Jurkat, Clone E6-1 (cell line): ENCODE measurements around the gene WDFY2.
"Not testable (repeated sequence)": the region's sequence is repeated elsewhere in the genome, so short reads cannot be mapped to it uniquely, and the experiment has no call there.

ENCODE experiments used
- DNase-seq: peaks from one replicate; pipeline ENCODE4 v3.0.0-alpha.2; 2011; ENCODE audit warnings: low read depth, low spot score
- H3K4me3 ChIP-seq: 2 replicates; pipeline ENCODE4 v1.5.1; 2011; ENCODE audit warnings: mild to moderate bottlenecking, low read length, control low read depth, moderate library complexity

The WDFY2 gene

DNA sequence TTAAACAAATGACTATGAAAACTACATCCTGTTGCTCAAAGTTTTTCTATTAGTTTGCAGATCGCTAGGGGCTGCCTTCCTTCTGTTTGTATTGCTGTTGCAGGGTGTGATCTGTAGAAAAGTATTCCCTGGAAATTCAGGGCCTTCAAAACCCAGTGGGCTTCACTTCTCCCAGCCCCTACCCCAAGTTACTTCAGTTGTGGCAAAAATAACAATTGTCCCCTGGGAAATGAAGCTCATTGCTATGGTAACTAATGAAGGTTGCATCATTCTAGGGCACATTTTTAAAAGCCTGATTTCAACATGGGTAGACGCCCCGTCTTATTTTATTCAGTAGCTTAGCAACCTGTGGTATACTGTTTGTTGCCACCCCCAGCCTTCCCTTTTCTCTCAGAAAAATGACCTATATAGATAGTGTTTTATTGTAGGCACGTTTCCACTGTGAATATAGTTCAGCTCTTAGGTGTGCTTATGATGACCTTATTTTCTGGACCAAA lies 60.9 kb downstream of the WDFY2 start:
- no peak overlapping the region for H3K4me3 ChIP-seq
- no peak for DNase-seq

- H3K4me3 ChIP-seq: no peak overlapping the region
- DNase-seq: no peak
These were observed 61.8 kb downstream of the WDFY2 start for GRCh38 chr13:51645761-51646670.

DNA sequence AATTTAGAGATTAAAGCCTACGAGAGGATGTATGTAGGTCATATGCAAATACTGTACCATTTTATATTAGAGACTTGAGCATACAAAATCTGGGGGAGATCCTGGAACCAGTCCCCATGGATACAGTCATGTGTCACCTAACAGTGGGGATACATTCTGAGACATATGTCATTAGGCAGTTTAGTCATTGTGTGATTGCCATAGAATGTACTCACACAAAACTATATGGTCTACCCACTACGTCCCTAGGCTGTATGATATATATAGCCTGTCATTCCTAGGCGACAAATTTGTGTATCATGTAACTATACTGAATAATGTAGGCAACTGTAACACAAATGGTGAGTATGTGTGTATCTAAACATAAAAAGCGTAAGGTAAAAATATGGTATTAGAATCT lies 62.8 kb downstream of the WDFY2 start:
- no peak for DNase-seq
- H3K4me3 ChIP-seq: no peak overlapping the region

- H3K4me3 ChIP-seq, DNase-seq: not testable (repeated sequence)
These were observed 67.9 kb downstream of the WDFY2 start for GRCh38 chr13:51652193-51652592.

DNA sequence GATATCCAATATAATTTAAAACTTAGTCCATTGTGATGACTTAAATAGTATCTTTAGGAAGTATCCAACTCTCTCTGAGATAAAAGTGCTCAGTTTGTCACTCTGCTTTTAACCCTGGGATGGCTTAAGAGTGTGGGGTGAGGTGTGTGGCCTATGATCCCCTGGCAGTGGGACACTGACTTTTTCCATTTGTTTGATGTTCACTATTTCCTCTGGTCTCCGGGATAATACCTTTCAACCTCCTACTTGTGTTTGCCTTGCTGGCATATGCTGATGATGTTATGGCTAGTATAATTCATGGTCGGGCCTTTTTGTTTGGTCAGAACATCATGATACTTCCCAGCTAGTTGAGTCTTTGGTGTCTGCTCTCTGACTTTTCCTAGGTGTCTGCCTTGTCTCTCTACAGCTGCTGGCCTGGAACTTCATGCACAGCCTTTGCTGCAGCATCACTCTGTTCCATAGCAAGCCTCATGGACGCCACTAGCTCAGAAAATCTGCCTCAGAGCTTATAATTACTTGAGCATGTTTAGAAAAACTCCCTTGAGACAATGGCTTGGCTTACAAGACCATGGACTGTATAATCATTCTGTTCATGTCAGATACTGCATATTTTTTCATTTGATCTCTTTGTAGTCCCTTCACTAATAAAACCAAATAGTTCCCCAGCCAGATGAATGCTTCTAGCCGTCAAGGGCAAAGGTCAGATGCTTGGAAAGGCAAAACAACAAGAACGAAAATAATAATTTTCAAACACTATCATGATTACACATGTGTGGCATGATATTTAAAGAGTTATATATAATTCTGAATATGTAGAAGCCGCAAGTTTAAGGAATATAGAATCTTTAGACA lies 75.2 kb downstream of the WDFY2 start:
- DNase-seq: no peak
- no peak overlapping the region for H3K4me3 ChIP-seq

DNA sequence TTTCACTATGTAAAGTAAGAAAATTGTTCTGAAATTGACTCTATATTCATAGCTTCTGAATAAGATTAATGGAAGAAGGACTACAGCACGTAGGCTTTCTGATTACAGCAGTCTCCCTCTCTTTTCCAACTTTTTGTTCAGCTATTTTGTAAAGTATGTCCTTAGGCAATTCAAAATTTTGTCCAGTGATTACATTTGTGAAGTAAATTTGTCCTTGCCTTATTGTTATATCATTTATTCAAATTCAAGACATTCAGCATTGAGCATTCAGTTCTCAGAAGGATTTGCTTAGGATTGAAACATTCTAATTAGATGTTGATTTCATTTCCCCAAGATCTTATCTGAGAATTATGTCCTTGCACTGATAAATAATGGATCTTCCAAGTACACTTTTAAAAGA lies 76.6 kb downstream of the WDFY2 start:
- no peak overlapping the region for H3K4me3 ChIP-seq

DNA sequence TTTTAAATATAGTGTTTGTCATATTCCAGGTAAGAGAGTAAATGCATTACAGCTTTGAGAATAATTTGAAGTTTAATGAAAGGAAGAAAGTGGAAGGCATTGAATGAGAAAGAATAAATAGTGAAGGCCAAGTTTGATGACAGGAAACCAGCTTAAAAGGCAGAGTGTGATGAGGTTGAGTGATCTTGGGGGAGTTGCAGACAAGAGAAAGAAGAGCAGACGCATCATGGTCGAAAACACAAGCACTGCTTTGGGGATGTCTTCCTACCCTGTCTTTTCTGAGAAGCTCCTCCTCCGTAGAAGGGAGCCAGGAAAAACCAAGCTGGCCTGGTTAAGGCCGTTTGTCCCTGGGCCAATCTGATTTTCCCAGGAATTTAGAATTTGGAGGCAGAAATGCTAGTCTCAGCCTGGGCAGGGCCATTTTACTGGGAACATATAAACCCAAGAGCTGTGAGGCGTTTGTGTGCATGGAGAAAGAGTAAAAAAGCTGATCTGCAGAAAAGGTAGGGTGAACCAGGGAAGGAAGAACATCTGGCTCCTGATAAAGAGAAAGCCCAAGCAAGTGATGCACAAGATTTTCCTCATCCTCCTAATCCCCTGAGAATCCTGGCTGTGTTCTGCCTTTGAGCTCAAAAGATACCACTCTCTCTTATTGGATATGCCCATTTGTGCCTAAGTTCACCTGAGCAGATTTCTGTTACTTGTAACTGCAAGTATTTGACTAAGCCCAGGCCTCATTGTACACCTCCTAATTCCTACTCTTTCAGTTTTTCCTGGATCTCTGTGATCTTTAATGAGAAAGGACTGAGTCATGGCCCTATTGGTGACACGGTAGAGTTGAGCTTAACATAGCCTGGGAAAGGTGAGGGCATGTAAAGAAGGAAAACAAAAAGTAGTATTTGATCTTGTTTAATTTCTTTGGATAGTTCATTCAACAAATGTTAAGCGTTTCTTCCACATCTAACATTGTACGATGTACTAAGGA lies 80.0 kb downstream of the WDFY2 start:
- DNase-seq: no peak
- H3K4me3 ChIP-seq: no peak overlapping the region

More for the DNA sequence above, 76.6 kb downstream of the WDFY2 start:
- no peak for DNase-seq

GRCh38 chr13:51665456-51665855 lies 81.2 kb downstream of the WDFY2 start:
- H3K4me3 ChIP-seq: no peak overlapping the region
- no peak for DNase-seq

- no peak overlapping the region for H3K4me3 ChIP-seq
- DNase-seq: no peak
These were observed 82.1 kb downstream of the WDFY2 start for GRCh38 chr13:51666374-51666773.

GRCh38 chr13:51666839-51667238 lies 82.6 kb downstream of the WDFY2 start:
- no peak overlapping the region for H3K4me3 ChIP-seq
- no peak for DNase-seq

DNA sequence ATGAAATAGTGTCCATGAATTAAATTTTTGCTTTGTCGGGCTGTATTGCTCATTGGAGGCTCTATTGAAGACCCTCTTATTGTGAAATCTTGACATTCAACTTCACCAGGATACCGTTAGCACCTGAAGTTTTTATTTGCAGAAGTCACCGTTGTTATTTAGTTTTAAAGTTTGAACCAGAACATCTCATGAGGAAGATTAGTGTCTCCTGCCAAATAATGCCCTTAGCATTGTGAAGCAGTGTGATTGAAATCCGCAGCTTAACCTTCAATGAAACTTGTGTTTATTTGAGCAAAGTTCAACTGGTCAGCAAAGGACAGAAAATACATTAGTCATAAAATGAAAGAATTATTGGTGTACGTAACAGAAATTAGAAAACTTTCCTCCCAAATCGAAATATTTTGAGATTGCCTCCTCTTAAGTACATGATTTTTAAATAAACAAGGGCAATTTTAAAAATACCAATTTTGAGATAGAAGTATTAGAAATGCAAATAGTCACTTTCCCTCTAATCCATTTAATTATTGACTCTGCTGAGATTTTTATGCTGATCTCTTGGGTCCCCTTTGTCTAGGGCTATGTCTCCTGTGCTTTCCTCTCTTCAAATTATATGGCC lies 84.4 kb downstream of the WDFY2 start:
- no peak for DNase-seq
- H3K4me3 ChIP-seq: no peak overlapping the region

GRCh38 chr13:51673165-51673564 lies 88.9 kb downstream of the WDFY2 start:
- DNase-seq: no peak
- no peak overlapping the region for H3K4me3 ChIP-seq

DNA sequence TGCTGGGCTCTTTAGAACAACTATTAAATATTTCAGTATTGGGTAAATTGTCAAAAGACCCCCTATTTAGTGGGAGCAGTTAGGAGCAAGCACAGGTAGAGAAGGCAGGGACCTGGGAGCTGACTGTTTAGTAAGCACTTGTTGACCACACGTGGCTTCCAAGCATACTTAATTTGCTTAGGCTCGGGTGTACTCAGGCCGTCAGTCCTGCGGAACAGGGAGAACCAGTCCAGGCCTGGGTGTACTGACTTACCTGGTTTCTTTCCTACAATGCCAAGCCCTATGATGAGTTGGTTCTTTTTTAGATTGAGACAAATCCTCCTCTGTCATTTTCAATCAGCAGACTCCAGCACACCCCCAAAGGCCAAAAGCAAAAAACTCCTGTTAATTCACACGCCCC lies 90.0 kb downstream of the WDFY2 start:
- no peak for DNase-seq
- no peak overlapping the region for H3K4me3 ChIP-seq

DNA sequence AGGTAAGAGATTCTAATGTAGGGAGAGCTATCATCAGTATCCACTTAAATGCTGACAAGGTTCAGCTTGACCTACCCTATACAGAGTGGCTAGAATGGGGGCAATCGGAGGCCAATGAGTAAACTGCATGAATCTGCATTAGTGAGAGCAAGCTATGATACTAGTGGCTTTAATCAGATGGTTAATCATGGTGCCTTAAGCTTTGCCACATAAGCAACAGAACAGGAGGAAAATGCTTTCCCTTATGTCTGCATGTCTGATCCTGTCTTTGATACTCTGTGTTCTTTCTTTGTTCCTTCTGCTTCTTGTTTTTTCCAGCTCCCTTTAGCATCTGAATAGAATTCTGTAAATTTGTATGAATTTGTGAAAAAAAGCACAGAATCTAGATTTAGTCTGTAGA lies 91.1 kb downstream of the WDFY2 start:
- no peak overlapping the region for H3K4me3 ChIP-seq
- no peak for DNase-seq

GRCh38 chr13:51675877-51676276 lies 91.6 kb downstream of the WDFY2 start:
- no peak overlapping the region for H3K4me3 ChIP-seq
- no peak for DNase-seq

DNA sequence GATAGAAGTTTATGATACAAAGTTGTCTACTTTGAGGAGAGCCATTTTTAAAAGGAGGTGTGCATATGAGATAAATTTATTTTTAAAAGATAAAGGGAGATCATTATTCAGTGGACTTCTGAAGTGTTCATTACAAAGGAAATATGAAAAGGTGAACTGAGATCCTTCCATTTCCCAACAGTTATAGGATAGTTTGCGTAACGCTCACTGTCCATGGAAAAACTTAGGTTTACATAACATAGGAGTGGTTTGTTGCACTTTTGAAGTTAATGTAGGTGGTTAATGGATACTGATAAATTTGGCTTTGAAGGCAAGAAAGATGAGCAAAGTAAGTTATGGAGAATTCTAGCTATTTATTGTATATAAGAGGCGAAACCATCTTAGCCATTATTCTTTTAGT lies 92.5 kb downstream of the WDFY2 start:
- DNase-seq: no peak
- no peak overlapping the region for H3K4me3 ChIP-seq

DNA sequence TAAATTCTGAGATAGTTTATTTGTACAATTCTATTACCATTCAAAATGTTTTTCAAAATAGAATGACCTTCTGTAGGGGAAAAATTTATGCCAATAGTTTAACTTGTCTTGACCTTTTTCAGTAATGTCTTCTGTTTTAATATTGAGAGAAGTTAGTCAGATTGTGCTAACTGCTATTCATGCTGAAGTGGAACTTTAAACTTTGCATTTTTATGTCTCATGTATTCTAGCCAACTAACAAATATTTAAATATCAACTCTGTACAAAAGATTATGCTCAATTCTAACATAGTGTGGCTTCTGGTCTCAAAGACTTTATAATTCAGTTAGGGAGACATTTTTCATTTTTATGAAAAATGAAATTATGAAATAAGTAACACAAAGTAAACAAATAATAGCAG lies 94.2 kb downstream of the WDFY2 start:
- DNase-seq: no peak
- no peak overlapping the region for H3K4me3 ChIP-seq

GRCh38 chr13:51679616-51680015 lies 95.4 kb downstream of the WDFY2 start:
- no peak overlapping the region for H3K4me3 ChIP-seq
- no peak for DNase-seq
